ENCODE data around the gene DPP8.
"Not testable (repeated sequence)": the region's sequence is repeated elsewhere in the genome, so short reads cannot be mapped to it uniquely, and the experiment has no call there.

DPP8 gene

GRCh38 chr15:65516997-65517865 is at the start of gene DPP8:
TSS of gene DPP8 (minus strand) at chr15:65517689. CDS start at chr15:65512553, 5,136 bp downstream.
- peak; percentile 94 for DNase-seq

- no peak for DNase-seq
Observed at GRCh38 chr15:65561934-65562333, 44.4 kb upstream of the DPP8 start.

DNA sequence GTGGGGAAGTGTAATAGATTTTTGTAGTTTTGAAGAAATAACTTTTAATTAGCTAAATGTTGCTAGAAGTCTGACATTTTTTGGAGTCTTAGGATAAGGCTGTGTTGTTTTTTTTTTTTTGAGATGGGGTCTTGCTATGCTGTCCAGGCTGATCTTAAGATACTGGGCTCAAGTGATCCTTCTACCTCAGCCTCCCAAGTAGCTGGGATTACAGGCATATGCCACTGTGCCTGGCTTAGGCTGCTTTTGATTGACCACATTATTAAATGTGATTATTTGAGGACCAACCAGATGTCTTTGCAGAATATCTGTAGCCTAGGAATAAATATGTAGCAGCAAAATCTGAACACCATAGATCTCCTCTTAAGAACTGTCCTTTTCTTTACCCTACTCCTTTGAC is 42.5 kb upstream of the DPP8 start:
- DNase-seq = no peak

DNA sequence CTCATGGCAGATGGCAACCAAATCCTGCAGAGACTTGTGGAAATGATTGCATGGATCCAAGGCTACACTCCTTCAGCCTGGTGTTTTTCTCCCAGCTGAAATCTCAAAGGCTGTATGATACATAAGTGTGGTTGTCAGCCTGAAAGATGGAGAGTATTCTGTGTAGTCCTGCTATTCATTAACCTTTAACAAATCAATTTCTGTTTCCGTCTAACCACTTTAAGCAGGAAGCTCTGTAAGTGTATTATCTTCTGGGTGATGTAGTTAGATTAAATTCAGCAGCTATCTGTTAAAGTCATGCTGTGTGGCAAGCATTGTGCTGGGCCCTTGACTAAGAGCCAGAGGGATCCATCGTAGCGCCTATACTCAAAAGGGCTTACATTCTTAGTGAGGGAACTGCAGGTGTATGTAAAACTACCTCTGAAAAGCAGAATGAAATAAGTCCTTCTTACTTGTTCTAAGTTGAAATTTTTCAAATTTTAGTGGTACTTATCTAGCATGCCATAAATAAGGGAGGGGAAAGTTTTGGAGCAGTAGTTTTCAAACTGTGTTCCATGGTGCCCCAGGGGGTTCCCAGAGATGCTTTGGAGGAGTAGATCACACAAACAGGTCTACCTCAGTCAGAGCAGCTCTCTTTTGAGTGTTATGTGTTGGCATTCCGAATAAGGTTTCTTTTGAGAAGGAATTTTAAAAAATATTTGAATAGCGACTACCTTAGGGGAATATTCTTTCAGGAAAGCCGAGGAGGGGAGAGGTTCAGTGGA is 41.7 kb upstream of the DPP8 start:
- no peak for DNase-seq

DNA sequence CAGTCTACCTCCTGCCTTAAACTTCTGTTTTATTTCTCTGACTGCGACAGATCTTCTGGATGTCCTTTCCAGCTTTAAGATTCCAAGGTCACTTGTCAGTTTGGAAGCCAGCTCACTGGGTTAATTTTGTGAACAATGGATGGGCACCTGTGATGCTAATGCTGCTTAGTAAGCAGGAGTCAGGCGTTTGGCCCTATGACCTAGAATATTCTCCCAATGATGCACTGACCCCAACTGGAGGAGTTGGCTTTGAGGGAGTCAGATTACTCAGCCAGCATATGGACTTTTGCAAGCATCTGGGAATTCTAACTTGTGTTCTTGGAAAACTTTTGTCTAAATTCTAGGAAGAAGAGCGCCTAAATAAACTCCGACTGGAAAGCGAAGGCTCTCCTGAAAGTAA is 40.8 kb upstream of the DPP8 start:
- DNase-seq = no peak

GRCh38 chr15:65556622-65557021 is 39.1 kb upstream of the DPP8 start:
- DNase-seq = no peak

DNA sequence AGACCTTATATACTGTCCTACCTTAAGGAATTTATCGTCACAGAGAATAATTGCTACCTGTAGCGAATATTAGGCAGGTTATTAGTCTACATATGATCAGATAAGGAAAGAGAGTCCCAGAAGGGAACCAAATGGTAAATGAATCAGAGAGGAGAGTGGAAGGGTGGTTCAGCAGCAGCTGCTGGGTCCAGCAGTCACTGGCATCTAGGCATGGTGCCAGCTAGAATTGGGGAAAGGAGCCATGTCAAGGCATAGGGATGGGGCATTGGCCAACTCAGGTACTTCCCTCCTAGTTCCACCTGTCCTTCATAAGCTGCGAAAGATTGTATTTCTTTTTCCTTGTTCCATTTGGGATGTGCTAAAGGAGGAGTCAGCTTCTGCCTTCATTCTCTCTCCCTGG is 36.2 kb upstream of the DPP8 start:
- DNase-seq = no peak

DNA sequence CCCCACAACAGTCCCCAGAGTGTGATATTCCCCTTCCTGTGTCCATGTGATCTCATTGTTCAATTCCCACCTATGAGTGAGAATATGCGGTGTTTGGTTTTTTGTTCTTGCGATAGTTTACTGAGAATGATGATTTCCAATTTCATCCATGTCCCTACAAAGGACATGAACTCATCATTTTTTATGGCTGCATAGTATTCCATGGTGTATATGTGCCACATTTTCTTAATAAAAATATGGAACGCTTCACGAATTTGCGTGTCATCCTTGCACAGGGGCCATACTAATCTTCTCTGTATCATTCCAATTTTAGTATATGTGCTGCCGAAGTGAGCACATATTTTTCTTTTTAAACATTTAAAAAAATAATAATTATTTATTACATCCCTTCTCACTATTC is 35.4 kb upstream of the DPP8 start:
- DNase-seq = not testable (repeated sequence)

DNA sequence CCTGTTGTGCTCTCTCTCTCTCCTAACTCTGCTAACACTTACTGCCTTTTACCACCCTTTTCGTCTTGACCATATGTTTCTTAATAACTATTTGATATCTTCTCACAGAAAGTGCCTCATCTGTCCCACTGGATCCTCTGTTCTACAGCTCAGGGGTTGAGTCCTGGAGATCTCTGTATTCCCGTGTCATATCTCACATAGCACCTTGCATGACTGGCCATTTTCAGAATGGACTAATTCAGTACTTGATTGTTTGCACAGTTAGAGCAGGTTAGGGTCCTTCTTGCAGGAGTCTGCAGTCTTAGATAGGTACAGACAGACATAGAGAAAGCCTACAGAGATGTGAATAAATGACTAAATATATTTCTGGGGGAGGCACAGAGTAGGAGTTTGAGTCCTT is 33.7 kb upstream of the DPP8 start:
- DNase-seq = no peak

DNA sequence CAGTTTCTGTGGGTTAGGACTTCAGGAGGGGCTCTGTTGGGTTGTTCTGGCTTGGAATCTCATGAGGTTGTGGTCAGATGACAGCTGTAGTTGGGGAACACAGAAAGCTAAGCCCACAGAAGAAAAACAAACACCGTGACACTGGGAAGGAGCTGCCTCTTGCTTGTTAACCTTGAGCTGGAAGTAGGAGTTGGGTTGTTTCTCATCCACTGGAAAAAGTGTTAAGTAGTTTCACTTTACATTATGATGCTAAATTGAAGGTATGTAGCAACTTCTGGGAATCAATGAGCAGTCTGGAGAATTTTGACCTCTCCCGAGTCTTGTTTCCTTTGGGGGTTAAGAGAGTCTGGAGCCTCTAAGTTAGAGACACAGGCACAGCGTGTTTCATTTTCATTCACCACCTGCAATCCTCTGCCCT is 33.2 kb upstream of the DPP8 start:
- DNase-seq = no peak

DNA sequence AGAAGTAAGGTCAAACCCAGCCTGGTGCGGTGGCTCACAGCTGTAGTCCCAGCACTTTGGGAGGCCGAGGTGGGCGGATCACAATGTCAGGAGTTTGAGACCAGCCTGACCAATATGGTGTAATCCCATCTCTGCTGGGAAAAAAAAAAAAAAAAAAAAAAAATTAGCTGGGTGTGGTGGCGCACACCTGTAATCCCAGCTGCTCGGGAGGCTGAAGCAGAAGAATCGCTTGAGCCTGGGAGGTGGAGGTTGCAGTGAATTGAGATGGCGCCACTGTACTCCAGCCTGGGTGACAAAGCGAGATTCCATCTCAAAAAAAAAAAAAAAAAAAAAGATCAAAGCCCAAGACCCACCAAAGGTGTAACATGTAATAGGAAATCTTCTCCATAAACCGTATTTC is 31.8 kb upstream of the DPP8 start:
- not testable (repeated sequence) for DNase-seq

- no peak for DNase-seq
Observed at GRCh38 chr15:65547841-65548240, 30.4 kb upstream of the DPP8 start.

DNA sequence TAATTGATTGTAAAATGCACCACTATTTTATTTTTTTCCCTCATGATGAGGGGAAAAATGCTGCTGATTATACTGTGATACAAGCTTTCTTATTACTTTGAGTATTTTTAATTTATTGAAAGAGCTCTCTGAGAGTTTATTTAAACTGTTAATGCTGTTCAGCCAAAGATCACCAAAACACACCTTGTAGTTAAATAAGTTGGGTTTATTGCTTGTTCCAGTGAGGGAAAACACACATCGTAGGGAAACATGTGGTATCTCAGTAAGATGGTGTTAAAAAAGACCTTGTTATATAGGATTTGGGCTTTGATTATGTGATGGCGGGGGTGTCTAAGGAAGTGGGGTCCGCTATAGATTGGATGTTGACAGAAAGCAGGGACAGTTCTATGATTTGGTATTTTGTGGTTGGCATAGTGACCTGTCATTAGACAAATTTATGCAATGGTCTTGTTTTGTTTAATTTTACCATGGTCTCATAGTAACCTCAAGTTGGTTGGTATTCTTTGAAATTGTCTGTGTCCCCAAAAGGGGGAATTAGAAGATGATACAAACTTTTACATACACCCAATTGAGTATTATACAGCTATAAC is 23.8 kb upstream of the DPP8 start:
- DNase-seq = no peak

DNA sequence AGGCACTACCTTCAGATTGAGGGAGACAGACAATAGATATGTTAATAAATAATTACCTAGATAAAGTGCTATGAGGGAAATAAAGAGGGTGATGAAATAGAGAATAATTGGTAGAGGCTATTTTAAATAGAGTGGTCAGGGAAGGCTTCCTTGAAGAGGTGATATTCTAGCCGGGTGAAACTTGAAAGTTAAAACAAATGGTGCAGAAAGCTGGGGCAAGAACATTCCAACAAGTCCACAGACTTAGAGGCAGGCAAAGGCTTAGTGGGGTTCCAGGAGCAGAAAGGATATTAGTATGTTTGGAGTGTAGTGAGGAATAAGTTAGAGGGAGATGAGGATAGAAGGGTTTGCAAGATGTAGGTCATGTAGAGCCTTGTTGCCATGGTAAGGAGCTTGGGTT is 22.8 kb upstream of the DPP8 start:
- DNase-seq = no peak

- DNase-seq = no peak
Observed at GRCh38 chr15:65535192-65535591, 17.7 kb upstream of the DPP8 start.

GRCh38 chr15:65533057-65533756 is 15.7 kb upstream of the DPP8 start:
- no peak for DNase-seq

- no peak for DNase-seq
Observed at GRCh38 chr15:65532738-65533051, 15.2 kb upstream of the DPP8 start.

GRCh38 chr15:65530318-65531111 is 13.0 kb upstream of the DPP8 start, which contains the start of gene HACD3:
TSS of gene HACD3 (plus strand) at chr15:65530463. CDS start at chr15:65530632, 169 bp downstream.
- DNase-seq = peak; percentile 95

DNA sequence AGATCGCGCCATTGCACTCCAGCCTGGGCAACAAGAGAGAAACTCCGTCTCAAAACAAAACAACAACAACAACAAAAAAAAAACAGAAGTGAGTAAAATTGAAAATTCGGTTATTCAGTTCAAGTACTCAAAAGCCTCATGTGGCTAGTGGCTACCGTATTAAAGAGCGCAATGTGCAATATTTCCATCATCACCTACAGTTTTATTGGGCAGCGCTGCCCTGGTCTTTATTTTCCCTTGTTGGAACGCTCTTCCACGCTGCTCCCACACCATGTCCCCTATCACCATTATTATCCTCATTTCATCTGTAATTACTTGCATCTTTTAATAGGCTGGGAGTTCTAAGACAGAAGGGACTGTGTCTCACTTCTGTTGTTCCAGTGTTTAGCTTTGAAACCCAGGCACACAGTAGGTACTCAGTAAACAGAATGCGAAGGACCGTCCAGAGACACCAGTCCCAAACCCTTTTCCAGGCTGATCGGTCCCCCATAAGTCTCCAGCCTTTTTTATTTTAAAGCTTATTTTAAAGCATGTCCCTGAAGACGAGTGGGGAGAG is 12.4 kb upstream of the DPP8 start:
- DNase-seq = no peak

DNA sequence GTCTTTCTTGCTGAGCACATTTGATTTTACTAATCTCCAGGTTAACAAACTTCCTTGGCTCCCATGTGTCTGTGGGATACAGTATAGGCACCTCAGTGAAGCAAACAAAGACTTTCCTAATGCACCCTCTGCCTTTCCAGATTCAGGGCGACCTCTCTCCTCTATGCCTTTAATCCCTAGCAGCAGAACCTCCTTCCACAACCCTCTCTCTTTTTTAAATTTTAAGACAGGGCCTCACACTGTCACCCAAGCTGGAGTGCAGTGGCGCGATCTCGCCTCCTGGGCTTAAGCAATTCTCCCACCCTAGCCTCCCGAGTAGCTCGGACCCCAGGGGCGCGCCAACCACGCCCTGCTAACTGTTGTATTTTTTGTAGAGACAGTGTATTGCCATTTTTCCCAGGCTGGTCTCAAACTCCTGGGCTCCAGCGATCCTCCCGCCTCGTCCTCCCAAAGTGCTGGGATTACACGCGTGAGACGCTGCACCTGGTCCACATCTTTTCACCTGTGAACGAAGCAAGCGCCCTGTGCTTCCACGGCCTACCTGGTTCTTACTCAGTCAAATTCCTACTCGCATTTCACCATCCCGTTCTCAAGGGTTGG is 11.1 kb upstream of the DPP8 start:
- no peak for DNase-seq

DNA sequence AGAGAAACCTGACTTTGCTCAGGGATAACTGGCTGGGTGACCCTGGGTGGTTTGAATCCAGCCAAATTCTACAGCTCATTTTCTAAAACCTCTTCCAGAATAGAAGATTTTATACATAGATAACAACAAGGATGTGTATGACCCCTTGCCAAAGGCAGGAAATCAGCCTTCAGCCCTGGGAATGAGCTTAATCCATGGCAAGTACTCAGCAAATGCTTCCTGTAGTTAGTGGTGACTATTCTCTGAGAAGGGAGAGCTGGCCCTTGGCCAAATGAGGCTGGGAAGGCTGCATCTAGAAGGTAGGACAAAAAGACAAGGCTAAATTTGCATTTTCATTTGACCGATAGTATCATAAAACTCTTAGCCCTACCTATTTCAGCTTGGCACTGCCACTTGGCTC is 8.1 kb upstream of the DPP8 start:
- DNase-seq = no peak

DNA sequence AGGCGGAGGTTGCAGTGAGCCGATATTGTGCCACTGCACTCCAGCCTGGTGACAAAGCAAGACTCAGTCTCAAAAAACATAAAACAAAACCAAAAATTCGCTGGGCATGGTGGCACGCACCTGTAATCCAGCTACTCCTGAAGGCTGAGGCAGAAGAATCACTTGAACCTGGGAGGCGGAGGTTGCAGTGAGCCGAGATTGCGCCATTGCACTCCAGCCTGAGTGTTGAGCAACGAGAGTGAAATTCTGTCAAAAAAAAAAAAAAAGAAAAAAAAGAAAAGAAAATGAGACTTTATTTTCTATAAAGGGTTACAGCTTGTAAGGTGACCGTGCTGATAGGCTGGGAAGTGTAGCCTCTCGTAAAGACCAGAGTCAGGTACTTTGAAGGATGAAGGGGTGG is 6.7 kb upstream of the DPP8 start:
- DNase-seq = no peak
